HG03442 (cell line): ENCODE results near the gene HDAC4.

Experiments used
- ATAC-seq: cut with Tn5 transposase; IDR thresholded peaks from one replicate; pipeline ENCODE4 v1.9.1; 2021; ENCODE audit warnings: mild to moderate bottlenecking, moderate library complexity; ENCODE audit not compliant: unreplicated experiment

The HDAC4 gene

DNA sequence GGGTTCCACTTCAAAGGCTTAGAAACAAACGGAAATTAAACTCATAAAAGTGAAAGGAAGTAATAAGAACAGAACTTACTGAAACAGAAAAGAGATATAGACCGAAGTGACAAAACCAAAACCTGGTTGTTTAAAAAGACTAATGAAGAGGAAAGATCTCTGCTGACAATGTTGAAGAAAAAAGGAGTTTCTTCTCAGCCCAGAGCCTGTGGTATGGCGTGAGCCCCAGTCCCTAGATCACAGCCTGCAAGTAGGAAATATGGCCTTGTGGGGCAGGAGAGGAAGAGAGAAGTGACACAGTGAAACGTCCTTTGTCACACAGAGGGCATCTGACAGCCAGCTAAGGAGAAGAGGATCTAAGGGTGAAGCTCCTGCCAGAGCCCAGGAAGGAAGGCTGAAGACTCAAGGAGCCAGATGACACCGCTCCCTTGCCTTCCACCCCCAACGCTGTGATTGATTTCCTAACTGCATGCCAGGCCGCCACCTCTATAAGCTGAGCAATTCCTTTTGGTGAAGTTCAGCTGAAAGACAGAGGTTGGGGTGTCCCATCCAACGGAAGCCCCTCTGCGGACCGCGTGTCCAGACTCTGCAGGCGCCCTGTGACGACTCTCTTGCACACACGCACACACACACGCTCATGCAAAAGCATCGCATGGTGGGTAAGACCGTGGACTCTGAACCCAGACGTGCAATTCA lies 141.1 kb downstream of the HDAC4 start:
- peak; percentile 37 for ATAC-seq

DNA sequence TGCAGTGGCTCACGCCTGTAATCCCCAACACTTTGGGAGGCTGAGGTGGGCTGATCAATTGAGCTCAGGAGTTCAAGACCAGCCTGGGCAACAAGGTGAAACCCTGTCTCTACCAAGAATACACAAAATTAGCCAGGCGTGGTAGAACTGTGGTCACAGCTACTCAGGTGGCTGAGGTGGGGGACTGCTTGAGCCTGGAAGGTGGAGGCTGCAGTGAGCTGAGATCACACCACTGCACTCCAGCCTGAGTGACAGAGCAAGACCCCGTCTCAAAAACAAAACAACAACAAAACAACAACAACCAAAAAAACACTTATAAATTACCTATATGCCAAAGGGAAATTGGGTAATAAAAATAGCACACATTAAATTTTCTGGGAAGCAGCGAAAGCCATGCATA lies 141.6 kb downstream of the HDAC4 start:
- peak; percentile 53 for ATAC-seq

DNA sequence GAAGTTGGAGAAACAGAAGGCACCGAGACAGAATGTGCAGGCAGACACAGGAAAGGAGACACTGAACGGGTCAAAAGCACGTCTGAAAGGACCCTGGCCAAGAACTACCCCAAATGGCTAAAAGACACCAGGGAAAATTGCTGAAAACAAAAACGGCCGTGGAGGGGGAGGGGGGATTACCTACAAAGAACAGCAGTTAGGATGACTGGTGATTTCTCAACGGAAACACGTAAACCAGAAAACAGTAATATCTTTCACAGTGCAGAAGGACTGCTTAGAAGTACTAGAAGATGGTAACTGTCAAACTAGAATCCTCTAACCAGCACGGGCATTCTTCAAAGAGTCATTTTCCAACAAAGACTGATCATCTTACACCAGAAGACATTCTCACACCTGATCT lies 142.6 kb downstream of the HDAC4 start:
- no peak for ATAC-seq

DNA sequence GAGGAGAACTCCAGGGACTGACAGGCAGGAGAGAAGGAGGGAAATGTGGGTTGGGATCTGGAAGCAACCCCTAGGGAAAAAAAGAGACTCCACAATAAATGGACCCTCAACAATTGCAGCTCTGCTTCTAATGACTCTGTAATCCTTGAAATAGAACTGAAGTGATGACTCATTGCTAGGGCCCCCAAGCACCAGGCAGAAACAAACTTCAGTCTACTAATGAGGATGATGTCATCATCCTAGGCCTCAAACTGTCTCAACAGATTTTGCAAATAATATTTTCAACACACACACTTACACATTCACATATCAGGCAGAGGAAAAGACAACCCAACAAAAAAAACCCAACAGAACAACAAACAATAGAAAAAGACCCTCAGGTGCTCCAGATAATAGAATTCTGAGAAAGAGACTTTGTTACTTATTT lies 143.3 kb downstream of the HDAC4 start:
- ATAC-seq, result no peak

DNA sequence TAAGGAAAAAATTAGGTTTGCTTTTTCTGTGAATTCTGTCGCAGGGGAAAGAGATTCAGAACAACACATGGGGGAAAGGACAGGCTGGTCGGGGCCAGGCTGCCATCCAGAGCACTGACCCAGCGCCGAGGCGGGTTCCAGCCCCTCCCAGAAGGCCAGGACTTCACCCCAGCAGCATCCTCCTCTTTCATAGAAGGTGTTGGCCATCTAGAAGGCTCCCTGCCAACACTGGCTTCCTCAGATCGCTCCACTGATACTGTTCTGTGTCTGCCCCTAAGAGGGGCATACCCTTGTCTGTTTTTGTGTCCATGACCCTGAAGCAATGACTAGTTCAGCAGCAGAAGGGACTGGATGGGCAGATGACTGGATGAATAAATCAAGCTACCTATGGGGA lies 144.5 kb downstream of the HDAC4 start:
- no peak for ATAC-seq

DNA sequence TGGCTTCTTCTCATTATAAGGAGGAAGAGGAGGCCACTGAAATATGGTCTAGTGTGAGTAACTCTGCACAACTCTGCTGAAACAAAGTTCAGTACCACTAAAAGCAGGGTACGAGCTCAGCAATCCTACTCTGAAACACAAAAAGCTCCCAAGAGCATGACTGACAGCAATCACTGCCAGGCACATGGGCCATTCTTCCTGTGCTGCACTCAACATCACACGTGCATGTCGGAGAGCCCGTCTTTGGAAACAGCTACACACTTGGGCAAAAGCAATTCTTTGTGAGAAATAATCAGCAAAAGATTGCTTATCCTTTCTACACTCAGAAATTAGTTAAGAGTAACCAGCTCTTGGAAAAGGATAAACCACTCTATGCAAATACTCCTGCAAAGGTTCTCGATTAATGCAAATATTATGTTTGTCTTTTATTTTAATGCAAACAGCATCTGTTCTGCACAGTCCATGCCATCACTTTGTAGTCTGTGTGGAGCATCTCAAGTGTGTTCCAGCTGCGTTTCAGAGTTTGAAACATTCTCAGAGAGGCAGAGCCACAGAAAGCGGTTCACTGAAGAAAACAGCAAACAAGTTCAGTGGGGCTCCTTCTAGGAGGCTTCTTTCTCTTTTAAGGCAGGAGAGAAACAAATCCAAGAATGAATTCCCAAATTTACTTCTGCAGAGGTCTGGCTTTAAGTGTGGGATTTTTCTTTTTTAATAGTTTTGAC lies 145.0 kb downstream of the HDAC4 start:
- no peak for ATAC-seq

DNA sequence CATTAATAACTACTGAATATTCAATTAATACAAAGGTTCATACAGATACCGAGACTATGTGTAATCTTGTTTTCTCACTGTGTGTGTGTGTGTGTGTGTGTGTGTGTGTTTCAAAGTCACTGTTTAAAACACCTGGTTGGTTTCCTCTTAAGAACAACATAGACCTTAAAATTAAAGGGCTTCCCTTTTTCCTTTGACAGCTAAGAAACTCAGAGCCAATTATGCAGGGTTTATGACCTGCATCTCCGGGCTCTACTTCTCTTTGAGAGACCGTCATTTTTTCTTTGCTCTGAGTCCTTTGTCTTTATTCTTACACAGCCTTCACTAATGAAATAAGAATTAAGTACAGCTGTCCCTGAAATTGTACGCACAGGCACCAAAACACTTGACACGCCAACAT lies 145.6 kb downstream of the HDAC4 start:
- no peak for ATAC-seq

DNA sequence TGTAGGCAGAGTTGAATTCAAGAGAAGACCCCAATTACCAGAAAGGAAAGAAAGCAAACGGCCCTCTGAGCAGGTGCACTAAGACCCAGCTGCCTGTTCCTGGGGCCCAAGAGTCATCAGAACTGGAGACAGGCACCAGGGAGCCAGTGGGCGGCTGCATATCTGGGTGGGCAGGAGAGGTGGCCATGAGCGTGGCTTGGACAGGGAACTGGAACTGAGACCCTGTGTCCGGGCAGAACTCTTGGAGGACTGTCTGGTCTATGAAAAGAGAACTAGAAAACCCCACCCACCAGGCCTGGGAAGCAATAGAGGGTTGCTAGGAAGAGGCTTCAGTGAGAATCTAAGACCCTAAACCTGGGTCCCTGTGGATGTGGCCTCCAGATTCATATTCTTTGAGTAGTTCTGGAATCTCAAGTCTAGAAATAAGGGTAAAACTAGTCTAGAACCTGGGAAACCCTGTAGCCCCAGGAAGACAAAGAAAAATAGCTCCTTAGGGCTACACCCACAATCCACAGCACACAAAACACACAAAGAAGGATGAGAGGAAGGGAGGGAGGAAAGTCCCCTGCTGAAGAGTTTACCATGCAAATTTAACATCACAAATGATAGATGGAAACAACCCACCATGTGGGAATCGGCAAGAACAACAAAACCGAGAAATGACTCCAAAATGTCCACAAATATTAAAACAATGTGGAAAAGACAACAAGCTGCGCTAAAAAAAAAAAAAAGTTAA lies 147.0 kb downstream of the HDAC4 start:
- ATAC-seq, result no peak

DNA sequence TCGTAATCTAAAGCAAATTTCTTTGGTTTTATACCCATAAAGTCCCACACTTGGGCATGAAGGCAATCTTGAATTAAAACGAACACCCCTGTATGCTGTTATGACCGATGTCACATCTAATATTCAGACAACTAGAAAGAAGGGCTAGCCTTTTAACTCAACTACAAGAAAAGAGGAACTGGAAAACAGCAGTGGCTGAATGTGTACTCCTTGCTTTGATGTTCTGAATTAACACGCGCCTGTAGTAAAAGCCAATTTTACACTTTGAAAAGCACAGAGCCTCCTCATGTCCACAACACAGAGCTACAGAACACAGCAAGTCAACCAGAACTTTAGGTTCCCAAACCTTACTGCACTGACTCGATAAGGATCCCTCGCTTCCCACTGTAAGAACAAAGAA lies 147.6 kb downstream of the HDAC4 start:
- ATAC-seq, result no peak

DNA sequence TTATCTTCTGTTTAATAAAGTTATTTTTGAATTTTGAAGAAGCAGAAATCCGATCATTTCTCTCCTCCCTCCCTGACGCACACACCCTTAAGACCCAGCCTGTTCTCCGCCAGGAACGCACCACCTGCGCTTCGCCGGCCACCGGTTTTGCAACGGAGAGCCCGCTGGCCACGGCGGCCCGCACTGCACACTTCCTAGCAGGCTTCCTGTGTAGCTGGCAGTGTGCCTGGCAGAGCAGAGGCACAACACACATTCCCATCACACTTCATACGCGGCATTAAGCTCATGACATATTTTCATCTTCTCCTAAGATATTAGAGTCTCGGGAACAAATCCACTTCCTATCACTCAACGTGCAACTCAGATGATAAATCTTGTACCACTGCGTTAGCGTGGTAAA lies 148.0 kb downstream of the HDAC4 start:
- ATAC-seq, result no peak

DNA sequence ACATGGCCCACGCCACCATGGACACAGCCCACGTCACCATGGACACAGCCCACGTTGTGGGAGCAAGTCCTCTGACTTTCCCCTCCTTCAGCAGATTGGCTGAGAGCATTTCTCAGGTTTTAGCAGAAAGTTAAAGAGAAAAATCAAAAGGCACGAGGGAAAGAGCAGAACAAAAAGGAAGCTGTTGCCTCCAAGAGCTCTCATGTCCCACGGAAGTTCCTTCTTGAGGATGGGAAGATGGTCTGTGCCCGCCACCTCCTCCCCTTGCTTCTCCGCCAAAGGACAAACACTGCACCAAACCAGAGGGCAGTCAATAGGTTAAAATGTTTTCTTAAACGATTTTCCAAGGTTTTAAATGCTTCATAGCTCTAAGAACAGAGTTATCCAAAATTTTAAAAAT lies 148.4 kb downstream of the HDAC4 start:
- no peak for ATAC-seq

DNA sequence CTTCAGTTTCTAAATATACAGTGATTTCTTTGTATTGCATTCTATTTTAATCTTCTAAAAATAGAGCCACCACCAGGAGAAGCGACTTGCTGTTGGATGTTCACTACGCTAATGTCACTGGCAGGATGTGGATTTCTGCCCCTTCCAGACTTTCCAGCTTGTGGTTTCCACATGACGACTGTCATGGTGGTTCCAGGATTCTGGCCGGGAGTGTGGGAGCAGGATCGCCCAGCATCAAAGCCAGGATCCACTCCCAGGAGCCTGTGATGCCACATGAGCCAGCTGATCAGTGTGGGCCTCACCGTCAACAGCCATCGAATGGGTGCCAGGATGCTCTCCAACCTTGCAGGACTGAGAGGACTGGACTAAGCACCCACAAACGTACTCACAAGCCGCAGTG lies 148.8 kb downstream of the HDAC4 start:
- ATAC-seq, result no peak

DNA sequence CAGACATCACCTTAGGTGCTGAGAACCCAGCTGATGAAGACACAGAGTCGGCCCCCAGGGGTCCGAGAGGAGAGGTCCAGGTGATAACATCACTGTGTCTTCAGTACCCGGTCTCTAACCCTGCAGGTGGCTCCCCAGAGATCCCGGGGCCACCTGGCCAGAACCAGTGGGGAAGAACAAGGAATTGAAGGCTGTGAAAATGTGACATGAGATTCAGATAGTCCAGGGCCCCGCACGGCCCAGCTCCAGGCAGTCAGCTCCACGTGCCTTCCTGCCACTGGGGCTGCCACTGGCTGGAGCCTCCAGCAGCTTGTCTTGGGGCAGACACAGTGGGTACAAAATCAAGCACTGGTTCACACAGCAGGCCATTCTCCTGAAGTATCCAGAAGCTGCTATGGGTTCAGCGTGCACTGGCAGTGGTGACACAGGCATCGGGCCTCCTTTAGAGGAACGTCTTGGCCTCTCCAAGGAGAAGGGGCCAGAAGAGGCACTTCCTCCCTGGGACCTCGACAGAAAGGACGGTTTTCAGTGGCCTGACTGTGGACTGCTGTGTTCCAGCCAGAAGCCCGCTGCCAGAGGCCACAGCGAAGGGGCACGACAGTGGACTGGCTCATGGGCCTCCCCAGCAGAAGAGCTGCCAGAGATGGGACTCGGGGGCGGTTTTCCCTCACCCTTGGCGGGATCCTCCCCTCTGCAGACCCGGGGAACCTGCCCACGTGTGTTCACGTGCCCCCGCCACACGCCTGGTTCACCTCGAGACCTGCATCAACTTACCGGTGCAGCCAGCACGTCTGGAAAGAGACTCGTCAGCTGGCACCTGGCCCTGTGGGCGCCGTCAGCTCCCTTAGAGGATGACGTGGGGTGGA lies 150.4 kb downstream of the HDAC4 start:
- no peak for ATAC-seq

DNA sequence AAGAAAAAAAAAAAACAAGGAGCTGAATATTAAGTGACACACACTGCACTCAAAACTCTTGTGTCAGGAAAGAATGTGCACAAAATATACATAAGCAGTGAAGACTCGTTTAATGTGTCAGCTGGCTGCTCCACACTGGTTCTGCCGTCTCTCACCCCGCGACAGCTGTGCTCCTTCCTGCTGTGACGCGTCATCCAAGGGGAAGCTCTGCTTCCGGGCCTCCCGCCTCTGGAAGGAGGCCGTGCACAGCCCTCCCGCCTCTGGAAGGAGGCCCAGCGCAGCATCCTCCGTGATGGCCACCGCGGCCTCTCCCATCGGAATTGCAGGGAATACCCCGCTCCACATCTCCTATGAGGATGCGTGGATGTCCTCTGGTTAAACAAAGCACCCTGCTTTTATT lies 151.0 kb downstream of the HDAC4 start:
- ATAC-seq, result no peak

DNA sequence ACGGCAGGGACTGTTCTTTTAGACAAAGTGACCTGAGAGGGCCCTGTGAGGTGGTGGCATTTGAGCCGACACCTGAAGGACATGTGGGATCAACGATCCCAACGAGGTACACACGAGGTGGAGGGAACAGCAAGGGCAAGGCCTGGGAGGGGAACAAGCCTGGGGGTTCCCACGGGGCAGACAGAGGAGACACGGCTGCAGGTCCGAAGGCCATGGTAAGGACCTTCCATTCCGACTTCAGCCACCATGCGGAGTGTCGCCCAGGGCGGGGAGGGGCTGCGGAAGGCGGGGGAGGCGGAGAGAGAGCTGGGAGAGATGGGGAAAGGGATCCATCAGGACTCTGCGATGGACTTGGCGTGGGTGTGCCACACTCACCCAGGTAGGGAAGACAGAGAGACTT lies 151.8 kb downstream of the HDAC4 start:
- no peak for ATAC-seq

DNA sequence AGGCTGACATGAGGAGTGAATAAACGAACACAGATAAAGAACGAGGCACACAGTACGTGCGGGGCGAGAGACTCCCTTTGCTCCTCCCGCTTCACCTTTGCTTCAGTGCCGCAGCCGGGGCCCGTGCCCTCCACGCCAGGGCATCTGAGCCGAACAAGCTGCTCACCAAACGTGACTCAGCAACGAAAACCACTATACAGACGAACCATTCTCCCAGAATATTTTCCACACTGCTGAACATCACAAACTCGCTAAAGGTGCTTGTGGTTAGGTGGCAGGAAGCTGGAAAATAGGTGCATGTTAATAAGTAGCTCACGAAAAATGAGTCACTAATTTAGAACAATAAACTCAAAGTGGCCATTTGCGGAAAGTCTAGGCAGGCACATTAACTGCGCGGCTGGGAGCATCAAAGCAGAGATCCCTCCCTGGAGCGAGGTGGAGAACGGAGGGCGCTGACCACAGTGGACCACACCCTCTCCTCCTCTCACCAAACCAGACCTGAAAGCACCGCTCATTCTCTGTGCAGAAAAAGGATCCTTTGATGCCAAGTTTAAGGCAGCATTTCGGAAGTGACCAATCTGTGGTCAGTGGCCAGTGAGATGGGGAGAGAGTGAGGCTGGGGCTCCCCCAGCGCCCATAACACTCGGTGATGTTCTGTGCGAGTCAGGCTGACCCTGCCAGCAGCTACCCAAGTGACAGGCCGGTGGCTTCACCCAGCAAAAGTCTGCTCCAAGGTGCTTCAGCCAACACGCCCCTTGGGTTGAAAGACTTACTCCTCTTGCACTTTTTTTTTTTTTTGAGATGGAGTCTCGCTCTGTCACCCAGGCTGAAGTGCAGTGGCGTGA lies 153.2 kb downstream of the HDAC4 start:
- ATAC-seq, result no peak

DNA sequence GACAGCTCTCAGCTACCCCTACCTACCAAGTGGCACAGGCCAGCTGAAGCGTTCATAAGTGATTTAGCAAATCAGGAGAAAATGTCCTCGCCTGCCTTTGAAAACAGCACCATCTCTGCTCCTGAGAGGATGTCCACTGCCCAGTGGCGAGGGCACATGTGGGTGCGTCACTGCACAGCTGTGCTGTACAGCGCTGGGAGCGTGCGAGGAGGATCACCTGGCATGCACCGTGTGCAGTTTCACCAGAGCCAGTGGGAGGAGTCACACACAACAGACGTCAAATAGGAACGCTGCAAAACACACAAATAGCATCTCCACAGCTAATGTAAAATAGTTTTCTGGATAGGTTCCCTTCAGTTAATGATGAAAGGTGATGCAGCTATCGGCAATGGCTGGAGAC lies 154.1 kb downstream of the HDAC4 start:
- no peak for ATAC-seq

DNA sequence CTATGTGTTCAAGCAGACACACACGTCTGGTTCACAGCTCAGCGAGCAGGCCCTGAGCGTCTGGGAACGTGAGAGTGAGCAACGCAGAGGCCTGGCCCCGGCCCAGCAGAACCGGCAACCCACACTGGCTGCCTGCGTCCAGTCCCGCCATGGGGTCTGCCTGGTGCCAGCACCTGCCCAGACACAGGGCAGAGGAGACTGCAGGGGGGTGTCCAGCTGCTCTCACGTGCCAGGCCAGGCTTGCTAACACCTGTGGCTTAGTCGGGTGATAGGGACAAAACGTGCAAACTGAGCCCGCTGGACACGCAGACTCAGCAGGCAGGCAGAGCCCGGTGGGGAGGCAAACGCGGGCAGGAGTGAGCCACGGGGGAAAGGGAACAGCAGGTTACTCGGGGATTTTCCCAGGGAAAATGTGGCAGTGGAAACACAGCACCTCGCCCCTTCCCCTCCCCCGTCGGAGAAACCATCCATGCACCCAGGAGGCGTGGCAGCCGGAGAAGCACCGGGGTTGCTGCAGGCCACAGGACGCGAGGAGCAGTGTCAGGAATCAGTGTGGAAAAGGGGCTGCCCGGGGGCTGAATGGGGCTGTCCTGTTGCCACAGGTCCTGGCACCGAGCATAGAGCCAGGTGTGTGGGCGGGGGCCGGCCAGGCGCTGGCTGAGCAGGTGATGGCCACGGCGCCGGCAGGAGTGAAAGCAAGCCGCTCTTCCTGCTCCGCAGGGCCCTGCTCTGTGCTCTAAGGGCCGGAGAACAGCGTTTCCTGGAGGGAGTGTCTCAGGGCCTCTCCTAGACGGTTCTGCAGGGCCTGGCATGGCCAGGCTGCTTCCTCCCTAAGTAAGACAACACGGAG lies 154.7 kb downstream of the HDAC4 start:
- no peak for ATAC-seq

DNA sequence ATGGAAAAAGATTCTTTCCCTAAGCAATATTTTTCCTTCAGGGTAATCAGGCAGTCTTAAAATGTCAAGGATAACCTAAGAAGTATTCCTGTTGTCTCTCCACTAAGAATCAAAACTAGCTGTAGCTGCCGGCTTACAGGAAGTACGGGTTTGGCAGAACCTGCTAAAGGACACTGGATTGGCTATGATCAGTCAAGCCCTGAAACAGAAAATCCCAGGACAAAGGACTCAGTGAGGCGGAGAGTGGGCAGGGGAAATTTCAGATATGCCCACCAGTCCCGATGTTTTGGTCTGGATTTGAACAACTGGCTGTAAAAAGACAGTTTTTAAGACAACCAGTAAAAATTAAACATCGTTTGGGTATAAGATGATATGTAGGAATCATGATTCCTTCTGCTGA lies 155.7 kb downstream of the HDAC4 start:
- no peak for ATAC-seq
